Transverse colon (tissue), 3 donors: ENCODE data around the gene TRAPPC2.

Experiments
- CTCF ChIP-seq, 5 experiments: fragments of 200-600 bp in 3 of 5; fragments of 450-650 bp in 2 of 5; sonication (generic) in 3 of 5; IDR thresholded peaks; 1 replicate in 2 of 5; 2 replicates in 3 of 5; pipeline ENCODE4 v1.5.1; 2016 to 2017; ENCODE audit warnings: antibody characterized with exemption in 5 of 5, inconsistent platforms in 3 of 5, mild to moderate bottlenecking in 2 of 5, moderate library complexity in 1 of 5
- EP300 ChIP-seq: sonication (generic); formaldehyde crosslinking; IDR thresholded peaks from one replicate; pipeline ENCODE4 v1.6.1; 2017; ENCODE audit warnings: antibody characterized with exemption, low read depth

DNA sequence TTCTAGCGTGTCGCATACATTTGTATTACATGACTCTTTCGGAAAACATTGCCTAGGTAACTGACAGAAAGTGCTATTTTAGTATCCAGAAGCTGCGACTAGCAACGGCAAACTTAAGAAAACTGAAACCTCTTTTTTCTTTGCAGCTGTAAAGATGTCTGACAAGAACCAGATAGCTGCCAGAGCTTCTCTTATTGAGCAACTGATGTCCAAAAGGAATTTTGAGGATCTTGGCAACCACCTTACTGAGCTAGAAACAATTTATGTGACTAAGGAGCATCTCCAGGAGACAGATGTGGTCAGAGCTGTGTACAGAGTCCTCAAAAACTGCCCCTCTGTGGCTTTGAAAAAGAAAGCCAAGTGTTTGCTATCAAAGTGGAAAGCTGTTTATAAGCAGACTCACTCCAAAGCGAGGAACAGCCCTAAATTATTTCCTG is 72.0 kb downstream of the TRAPPC2 start:
- TF ChIP-seq CTCF (IDR thresholded peaks at IDR 0.05) (no peak), EP300 (no peak)
